GM21515 (cell line): ENCODE measurements around the gene ANKRD23.
"Not testable (repeated sequence)": the region's sequence is repeated elsewhere in the genome, so short reads cannot be mapped to it uniquely, and the experiment has no call there.

ENCODE experiments used
- ATAC-seq: cut with Tn5 transposase; IDR thresholded peaks from one replicate; pipeline ENCODE4 v1.9.1; 2021; ENCODE audit not compliant: unreplicated experiment

The ANKRD23 gene

DNA sequence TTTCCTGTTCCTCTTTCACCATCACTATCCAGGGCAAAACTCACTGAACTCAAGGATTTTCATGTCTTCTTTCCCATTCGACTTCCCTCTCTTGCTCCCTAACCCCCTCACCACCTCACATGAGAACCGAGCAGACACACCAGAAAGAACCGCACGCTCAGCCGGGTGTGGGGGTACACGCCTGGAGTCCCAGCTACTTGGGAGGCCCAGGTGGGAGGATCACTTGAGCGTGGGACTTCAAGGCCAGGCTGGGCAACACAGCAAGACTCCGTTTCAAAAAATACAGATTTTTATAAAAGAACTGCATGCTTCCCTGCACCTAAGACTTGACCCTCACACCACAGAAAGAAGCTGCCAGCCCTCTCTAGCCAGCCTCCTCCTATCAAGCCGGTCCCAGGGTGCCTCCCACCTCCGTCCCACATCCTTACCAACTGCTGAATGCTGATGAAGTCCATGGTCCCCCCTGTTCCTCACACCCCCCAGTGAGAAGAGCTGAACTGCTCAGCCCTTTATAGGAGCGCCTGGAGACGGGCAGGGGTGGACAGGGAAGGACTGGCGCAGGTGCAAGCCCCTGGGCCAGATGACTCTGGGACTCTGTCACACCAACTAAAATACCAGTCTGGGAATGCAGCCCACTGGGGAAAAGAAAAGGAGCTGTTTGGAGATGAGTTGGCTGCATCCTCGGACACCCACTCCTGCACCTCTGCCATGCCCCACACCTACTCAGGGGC, at the start of gene ANKRD23:
Gene ANKRD23 (minus strand): TSS at position 484 of the 731 bp plus-strand sequence. CDS start 29 bp downstream, at position 455.
- ATAC-seq = no peak

DNA sequence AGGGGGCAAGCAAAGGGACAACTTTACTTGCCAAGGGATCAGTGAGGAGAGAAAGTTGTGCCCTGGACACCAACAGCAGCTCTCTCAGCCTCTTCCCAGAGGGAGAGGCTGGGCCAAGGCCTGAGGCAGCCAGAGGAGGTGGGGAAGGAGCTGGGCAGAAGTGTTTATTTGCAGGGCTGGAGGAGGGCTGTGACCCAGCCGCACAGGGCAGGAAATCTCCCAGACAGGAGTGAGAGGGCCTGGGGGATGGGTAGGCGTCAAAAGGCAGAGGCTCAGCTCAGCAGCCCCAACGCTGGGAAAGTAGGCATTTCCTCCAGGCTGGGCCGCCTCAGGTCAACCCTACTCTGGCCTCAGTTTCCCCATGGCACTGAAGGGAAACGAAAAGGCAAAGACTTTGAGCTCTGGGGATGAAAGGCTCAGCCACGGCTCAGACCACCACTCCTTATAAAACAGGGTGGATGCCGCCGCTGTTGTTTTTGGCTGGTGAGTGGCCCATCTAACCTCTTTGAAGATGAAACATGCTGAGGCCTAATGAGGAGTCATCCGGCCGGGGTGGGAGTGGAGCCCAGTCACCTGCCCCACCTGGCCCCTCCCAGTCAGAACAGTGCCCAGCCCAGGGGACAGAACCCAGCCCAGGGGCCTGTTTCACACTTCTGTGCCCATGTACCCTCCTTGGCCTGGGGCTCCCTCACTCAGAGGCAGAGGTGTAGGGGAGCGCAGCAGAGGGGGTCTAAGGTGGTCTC, 47.9 kb upstream of the ANKRD23 start:
- no peak for ATAC-seq

GRCh38 chr2:96890726-96891385, 47.0 kb upstream of the ANKRD23 start:
- no peak for ATAC-seq

GRCh38 chr2:96890252-96890651, 46.4 kb upstream of the ANKRD23 start:
- ATAC-seq = no peak

DNA sequence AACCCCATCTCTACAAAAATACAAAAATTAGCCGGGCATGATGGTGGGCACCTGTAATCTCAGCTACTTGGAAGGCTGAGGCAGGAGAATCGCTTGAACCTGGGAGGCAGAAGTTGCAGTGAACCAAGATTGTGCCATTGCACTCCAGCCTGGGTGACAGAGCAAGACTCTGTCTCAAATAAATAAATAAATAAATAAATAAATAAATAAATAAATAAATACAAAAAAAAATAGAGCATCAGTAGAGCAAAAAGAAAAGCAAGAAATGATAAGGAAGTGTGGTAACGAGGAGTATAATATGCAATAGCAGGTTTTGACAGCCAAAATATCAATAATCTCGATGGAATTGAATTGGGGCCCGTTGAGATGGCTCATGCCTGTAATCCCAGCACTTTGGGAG, 45.7 kb upstream of the ANKRD23 start:
- not testable (repeated sequence) for ATAC-seq

- no peak for ATAC-seq
Measured at GRCh38 chr2:96888072-96889011, 44.5 kb upstream of the ANKRD23 start.

- ATAC-seq = no peak
Measured at GRCh38 chr2:96887493-96888012, 43.7 kb upstream of the ANKRD23 start.

GRCh38 chr2:96885432-96886347, 41.9 kb upstream of the ANKRD23 start:
- ATAC-seq = no peak

DNA sequence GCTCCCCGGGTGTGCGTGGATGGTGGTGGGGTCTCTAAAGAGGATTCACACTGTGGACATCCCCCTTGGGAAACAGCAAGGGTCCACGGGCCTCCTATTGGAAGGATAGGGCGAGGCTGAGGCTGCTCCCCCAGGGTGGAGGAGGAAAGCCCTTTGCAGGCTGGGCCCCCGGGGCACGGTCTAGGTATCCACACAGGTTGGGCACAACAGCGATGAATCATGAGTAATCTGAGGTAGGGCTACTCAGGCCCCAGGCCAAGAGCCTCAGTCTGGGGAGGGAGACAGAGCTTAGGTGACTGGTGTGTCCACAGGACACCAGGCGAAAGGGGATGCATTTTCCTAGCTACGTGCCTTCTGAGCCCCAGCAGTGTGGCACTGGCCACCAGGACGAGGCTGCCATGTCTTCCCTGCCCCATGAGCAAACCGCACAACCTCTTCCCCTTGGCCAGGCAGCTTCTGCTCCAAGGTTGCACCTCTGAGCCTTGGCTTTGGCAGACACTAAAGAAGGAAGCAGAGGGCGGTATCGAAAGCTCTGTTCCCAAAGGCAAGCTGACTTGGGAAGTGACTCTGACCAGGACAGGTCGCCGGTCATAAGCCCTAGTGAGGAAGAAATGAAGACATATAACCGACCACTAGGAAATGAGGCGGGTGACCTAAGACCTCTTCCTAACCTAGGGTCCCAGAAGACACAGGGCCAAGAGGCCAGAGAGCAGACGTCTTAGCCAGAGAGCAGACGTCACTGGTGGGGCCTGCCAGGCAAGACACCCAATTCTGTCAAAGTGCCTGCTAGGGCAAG, 40.7 kb upstream of the ANKRD23 start:
- ATAC-seq = no peak

GRCh38 chr2:96883306-96883705, 39.5 kb upstream of the ANKRD23 start:
- ATAC-seq = no peak

GRCh38 chr2:96882906-96883305, 39.1 kb upstream of the ANKRD23 start:
- no peak for ATAC-seq

- ATAC-seq = no peak
Measured at GRCh38 chr2:96882230-96882629, 38.4 kb upstream of the ANKRD23 start.

GRCh38 chr2:96881349-96882195, 37.8 kb upstream of the ANKRD23 start:
- no peak for ATAC-seq

- no peak for ATAC-seq
Measured at GRCh38 chr2:96880891-96881273, 37.1 kb upstream of the ANKRD23 start.

- no peak for ATAC-seq
Measured at GRCh38 chr2:96879545-96880040, 35.8 kb upstream of the ANKRD23 start.

GRCh38 chr2:96878796-96879544, 35.1 kb upstream of the ANKRD23 start:
- ATAC-seq = no peak

GRCh38 chr2:96878171-96878570, 34.4 kb upstream of the ANKRD23 start:
- ATAC-seq = no peak
